WTC11 (cell line): ENCODE data around the gene KLHL35. TPM values are rescaled to one million over a fixed set of nuclear protein-coding genes. Genes with fewer than 3 reads are reported as not detected.

Experiments used
- ATAC-seq: fragments of 200-7000 bp; cut with Tn5 transposase; 2 replicates; pipeline ENCODE4 v1.10.0; 2021; ENCODE audit warnings: mild to moderate bottlenecking, moderate library complexity
- CTCF ChIA-PET: fragments of 300-600 bp; sonication (Branson Sonifier 250); formaldehyde crosslinking; loops from one replicate; lab custom pipeline; 2021; ENCODE audit warnings: antibody characterized with exemption; lab: Charles Lee
- POLR2A ChIA-PET: fragments of 350-600 bp; sonication (Branson Sonifier 250); formaldehyde crosslinking; loops from one replicate; lab custom pipeline; 2021; ENCODE audit warnings: antibody characterized with exemption; lab: Charles Lee
- DNase-seq: peaks from one replicate; pipeline ENCODE4 v3.0.0; 2021; ENCODE audit warnings: low spot score
- H3K27ac Mint-ChIP-seq: 2 replicates; pipeline ENCODE4 v1.8.0; 2021; ENCODE audit warnings: mixed read lengths
- H3K27me3 Mint-ChIP-seq: 2 replicates; pipeline ENCODE4 v1.8.0; 2021; ENCODE audit warnings: low read depth, mild to moderate bottlenecking, moderate library complexity, mixed read lengths
- H3K36me3 Mint-ChIP-seq: 2 replicates; pipeline ENCODE4 v1.8.0; 2021; ENCODE audit warnings: mixed read lengths
- H3K4me1 Mint-ChIP-seq: 2 replicates; pipeline ENCODE4 v1.8.0; 2022; ENCODE audit warnings: mixed read lengths
- H3K4me3 Mint-ChIP-seq: 2 replicates; pipeline ENCODE4 v1.8.0; 2021; ENCODE audit warnings: mild to moderate bottlenecking, moderate library complexity, mixed read lengths
- H3K9me3 Mint-ChIP-seq: 2 replicates; pipeline ENCODE4 v1.8.0; 2021; ENCODE audit warnings: mixed read lengths
- ATF6 ChIP-seq: sonication (generic); formaldehyde crosslinking; IDR thresholded peaks from 2 replicates; pipeline ENCODE4 v1.8.1; 2023; ENCODE audit warnings: mild to moderate bottlenecking, missing genetic modification reagents
- EMX1 ChIP-seq: fragments of 250-450 bp; sonication (Bioruptor Pico); IDR thresholded peaks from 2 replicates; pipeline ENCODE4 v1.8.0; 2021; ENCODE audit warnings: mild to moderate bottlenecking
- ESRRA ChIP-seq: sonication (generic); formaldehyde crosslinking; IDR thresholded peaks from 2 replicates; pipeline ENCODE4 v1.8.1; 2022; ENCODE audit warnings: mild to moderate bottlenecking, missing genetic modification reagents, borderline replicate concordance
- FOXJ3 ChIP-seq: sonication (generic); formaldehyde crosslinking; IDR thresholded peaks from 2 replicates; pipeline ENCODE4 v1.9.0; 2021; ENCODE audit warnings: missing genetic modification reagents, mild to moderate bottlenecking, borderline replicate concordance
- GABPB1 ChIP-seq: sonication (generic); formaldehyde crosslinking; IDR thresholded peaks from 2 replicates; pipeline ENCODE4 v1.8.1; 2023; ENCODE audit warnings: mild to moderate bottlenecking, missing genetic modification reagents
- HMGA2 ChIP-seq: fragments of 250-450 bp; sonication (Bioruptor Pico); IDR thresholded peaks from 2 replicates; pipeline ENCODE4 v1.4.0; 2021; ENCODE audit warnings: mild to moderate bottlenecking, moderate library complexity
- MLX ChIP-seq: sonication (generic); formaldehyde crosslinking; IDR thresholded peaks from 2 replicates; pipeline ENCODE4 v1.8.1; 2023; ENCODE audit warnings: mild to moderate bottlenecking, missing genetic modification reagents, moderate library complexity
- MYBL2 ChIP-seq: sonication (generic); formaldehyde crosslinking; IDR thresholded peaks from 2 replicates; pipeline ENCODE4 v1.8.1; 2023; ENCODE audit warnings: mild to moderate bottlenecking, moderate library complexity, missing genetic modification reagents
- NFE2L1 ChIP-seq: sonication (generic); formaldehyde crosslinking; IDR thresholded peaks from 2 replicates; pipeline ENCODE4 v1.8.1; 2023; ENCODE audit warnings: missing genetic modification reagents
- NFYB ChIP-seq: sonication (generic); formaldehyde crosslinking; conservative IDR thresholded peaks from 2 replicates; pipeline ENCODE4 v1.8.0; 2022; ENCODE audit warnings: low read depth, missing genetic modification reagents
- RELA ChIP-seq: sonication (generic); formaldehyde crosslinking; IDR thresholded peaks from 2 replicates; pipeline ENCODE4 v1.8.1; 2022; ENCODE audit warnings: missing genetic modification reagents, mild to moderate bottlenecking, borderline replicate concordance
- TEAD4 ChIP-seq: sonication (generic); formaldehyde crosslinking; IDR thresholded peaks from 2 replicates; pipeline ENCODE4 v1.8.0; 2022; ENCODE audit warnings: mild to moderate bottlenecking, missing genetic modification reagents
- TP53 ChIP-seq: sonication (generic); formaldehyde crosslinking; IDR thresholded peaks from 2 replicates; pipeline ENCODE4 v1.8.1; 2023; ENCODE audit warnings: mild to moderate bottlenecking, missing genetic modification reagents
- ZNF512 ChIP-seq: sonication (generic); formaldehyde crosslinking; IDR thresholded peaks from 2 replicates; pipeline ENCODE4 v1.8.1; 2022; ENCODE audit warnings: missing genetic modification reagents, borderline replicate concordance
- ZNF532 ChIP-seq: fragments of 250-450 bp; sonication (Bioruptor Pico); IDR thresholded peaks from 2 replicates; pipeline ENCODE4 v1.9.0; 2021; ENCODE audit warnings: mild to moderate bottlenecking, borderline replicate concordance
- ZNF671 ChIP-seq: fragments of 250-450 bp; sonication (Bioruptor Pico); IDR thresholded peaks from 2 replicates; pipeline ENCODE4 v1.8.0; 2021; ENCODE audit warnings: mild to moderate bottlenecking
- total RNA-seq: library from RNA; stranded (reverse); gene quantifications from 3 replicates; pipeline ENCODE4 v1.2.3, GENCODE V29; 2021
- TF ChIP-seq, protein P1 (sequence below): sonication (generic); formaldehyde crosslinking; IDR thresholded peaks from 2 replicates; pipeline ENCODE4 v1.8.0; 2022; ENCODE audit warnings: mild to moderate bottlenecking, missing genetic modification reagents
- TF ChIP-seq, protein P2 (sequence below): sonication (generic); formaldehyde crosslinking; IDR thresholded peaks from 2 replicates; pipeline ENCODE4 v1.8.0; 2022; ENCODE audit warnings: mild to moderate bottlenecking, missing genetic modification reagents

Gene KLHL35
- total RNA-seq, 1 experiment from 2014 or later, result 0.22 TPM

GRCh38 chr11:75476739-75477613 is 44.0 kb upstream of the KLHL35 start:
- ChIA-PET CTCF (interaction anchor here (1.3 to 4.8 kb wide), 4 partner anchors 19 to 88 kb away, joined by 3 to 34 read pairs (median 10); partner anchors contain the start of gene GDPD5), POLR2A (interaction anchor here (0.6 kb wide), 1 partner anchor 1838 kb away, joined by 7 read pairs; no protein-coding TSS in a partner anchor)
- ATAC-seq (no peak), DNase-seq (no peak)
- no peaks in the 10 kb centered on the region for H3K9me3 Mint-ChIP-seq
- no peak overlapping the region for H3K4me3 Mint-ChIP-seq
- H3K27me3 Mint-ChIP-seq, result no peaks in the 10 kb centered on the region; the same call in 1 of the 2 replicates
- no peak overlapping the region for H3K27ac Mint-ChIP-seq
- TF ChIP-seq HMGA2 (CRISPR knock-in tag) (no peak), ESRRA (no peak), TP53 (no peak), GABPB1 (CRISPR knock-in tag) (no peak), TEAD4 (CRISPR knock-in tag) (no peak), ATF6 (CRISPR knock-in tag) (no peak), ZNF532 (CRISPR knock-in tag) (no peak), MLX (CRISPR knock-in tag) (no peak), NFE2L1 (CRISPR knock-in tag) (no peak), RELA (CRISPR knock-in tag) (no peak), FOXJ3 (CRISPR knock-in tag) (no peak), MYBL2 (CRISPR knock-in tag) (no peak), ZNF671 (CRISPR knock-in tag) (no peak)
- TF ChIP-seq, protein P1, sequence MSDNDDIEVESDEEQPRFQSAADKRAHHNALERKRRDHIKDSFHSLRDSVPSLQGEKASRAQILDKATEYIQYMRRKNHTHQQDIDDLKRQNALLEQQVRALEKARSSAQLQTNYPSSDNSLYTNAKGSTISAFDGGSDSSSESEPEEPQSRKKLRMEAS (CRISPR knock-in tag), result no peak
- no peaks in the 10 kb centered on the region for H3K36me3 Mint-ChIP-seq
- H3K4me1 Mint-ChIP-seq, result peaks cover 22% of the 10 kb centered on the region

DNA sequence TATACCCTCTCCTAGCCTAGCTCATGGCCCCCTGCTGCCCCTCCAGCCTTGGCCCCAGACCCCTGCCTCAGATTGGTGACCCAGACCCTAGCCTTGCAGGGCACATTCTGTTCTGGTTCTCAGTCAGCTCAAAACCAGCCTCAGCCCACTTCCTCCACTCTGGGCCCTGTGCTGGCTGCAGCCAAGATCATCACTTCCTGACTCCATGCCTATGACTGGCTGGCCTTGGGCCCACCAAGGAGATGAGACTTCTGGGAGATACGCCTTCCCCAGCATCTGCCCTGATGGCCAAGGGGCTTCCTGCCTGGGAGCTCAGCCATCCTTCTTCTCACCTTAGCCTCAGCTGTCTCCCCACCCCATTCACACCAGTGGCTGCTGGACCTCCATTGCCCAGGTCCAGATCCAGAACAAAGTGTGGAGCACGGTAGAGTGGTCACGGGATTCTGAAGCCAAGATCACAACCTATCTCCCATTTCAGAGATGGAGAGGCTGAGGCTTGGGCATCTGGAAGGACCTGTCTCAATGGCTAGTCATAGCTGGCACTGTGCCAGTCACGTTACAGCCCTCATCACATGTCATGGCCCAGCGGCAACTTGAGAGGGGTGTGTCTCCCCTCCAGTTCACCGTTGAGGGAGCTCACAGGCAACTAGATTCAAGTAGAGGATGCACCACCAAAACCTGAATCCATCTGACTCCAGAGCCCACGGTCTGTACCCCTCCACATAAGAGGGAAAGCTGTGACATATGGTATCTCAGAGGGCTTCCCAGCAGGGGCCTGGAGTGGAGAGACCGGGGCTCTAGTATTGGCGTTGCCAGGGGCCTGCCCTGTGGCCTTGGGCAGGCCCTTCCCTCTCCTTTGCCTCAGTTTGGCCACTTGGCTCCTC is 43.0 kb upstream of the KLHL35 start:
- Mint-ChIP-seq H3K27me3 (no peaks in the 10 kb centered on the region; the same call in 1 of the 2 replicates), H3K4me3 (no peak overlapping the region), H3K4me1 (peaks cover 22% of the 10 kb centered on the region), H3K36me3 (no peaks in the 10 kb centered on the region), H3K27ac (no peak overlapping the region), H3K9me3 (no peaks in the 10 kb centered on the region)
- POLR2A ChIA-PET, result interaction anchor here (0.6 kb wide), 1 partner anchor 1839 kb away, joined by 7 read pairs; no protein-coding TSS in a partner anchor
- CTCF ChIA-PET, result interaction anchor here (0.6 to 4.8 kb wide), 14 partner anchors 9 to 336 kb away, joined by 3 to 34 read pairs (median 4); partner anchors contain the start of genes GDPD5 and KLHL35
- peak; percentile 11 for ATAC-seq
- DNase-seq, result no peak
- TF ChIP-seq ZNF512 (CRISPR knock-in tag) (no peak), NFYB (CRISPR knock-in tag) (no peak), EMX1 (CRISPR knock-in tag) (no peak)
- TF ChIP-seq, protein P2, sequence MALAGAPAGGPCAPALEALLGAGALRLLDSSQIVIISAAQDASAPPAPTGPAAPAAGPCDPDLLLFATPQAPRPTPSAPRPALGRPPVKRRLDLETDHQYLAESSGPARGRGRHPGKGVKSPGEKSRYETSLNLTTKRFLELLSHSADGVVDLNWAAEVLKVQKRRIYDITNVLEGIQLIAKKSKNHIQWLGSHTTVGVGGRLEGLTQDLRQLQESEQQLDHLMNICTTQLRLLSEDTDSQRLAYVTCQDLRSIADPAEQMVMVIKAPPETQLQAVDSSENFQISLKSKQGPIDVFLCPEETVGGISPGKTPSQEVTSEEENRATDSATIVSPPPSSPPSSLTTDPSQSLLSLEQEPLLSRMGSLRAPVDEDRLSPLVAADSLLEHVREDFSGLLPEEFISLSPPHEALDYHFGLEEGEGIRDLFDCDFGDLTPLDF (CRISPR knock-in tag), result no peak
